Mesangial cell (primary cell): Measurements from ENCODE around the gene PAK2. TPM values are rescaled to one million over a fixed set of nuclear protein-coding genes. Genes with fewer than 3 reads are reported as not detected.

ENCODE experiments used
- total RNA-seq: library from RNA; depleted of rRNA; stranded (reverse); fragments of >200 nt; gene quantifications from 2 replicates; pipeline ENCODE4 v1.2.3, GENCODE V29; 2015

The PAK2 gene
- total RNA-seq: 38.3 and 44.6 TPM in 2 replicates

GRCh38 chr3:196739671-196740480 lies at the start of gene PAK2:
PAK2 (plus strand) TSS chr3:196739857; CDS start chr3:196782647, 42,790 bp downstream.

GRCh38 chr3:196711838-196712513 lies 27.7 kb upstream of the PAK2 start, which contains the start of the genes CEP19 and PIGX:
CEP19 (minus strand) TSS chr3:196712250; CDS start chr3:196708657, 3,593 bp downstream.
PIGX (plus strand) TSS chr3:196712377.

GRCh38 chr3:196867507-196868296 lies 128.0 kb downstream of the PAK2 start, which contains the start of gene SENP5:
SENP5 (plus strand) TSS chr3:196867920; CDS start chr3:196885182, 17,262 bp downstream.

Other genes with a start within 250 kb of the PAK2 start
- 7.6 and 10.3 TPM in 2 replicates for gene RNF168, start 236.1 kb upstream of the PAK2 start, total RNA-seq
- gene SMCO1, start 224.5 kb upstream of the PAK2 start, total RNA-seq: not detected in 2 replicates
- gene WDR53, start 171.3 kb upstream of the PAK2 start, total RNA-seq: 2.5 and 4.9 TPM in 2 replicates
- 3.9 and 4.7 TPM in 2 replicates for gene FBXO45, start 171.2 kb upstream of the PAK2 start, total RNA-seq
- 0.65 and 2.2 TPM in 2 replicates for gene NRROS, start 100.2 kb upstream of the PAK2 start, total RNA-seq
- gene CEP19, start 27.6 kb upstream of the PAK2 start, total RNA-seq: 0.81 and 1.1 TPM in 2 replicates
- 21.8 and 25.6 TPM in 2 replicates for gene PIGX, start 27.5 kb upstream of the PAK2 start, total RNA-seq
- 18.4 and 18.9 TPM in 2 replicates for gene SENP5, start 128.1 kb downstream of the PAK2 start, total RNA-seq
- gene NCBP2, start 202.7 kb downstream of the PAK2 start, total RNA-seq: 26.4 and 28.3 TPM in 2 replicates
- 0.98 and 6.6 TPM in 2 replicates for gene PIGZ, start 229.0 kb downstream of the PAK2 start, total RNA-seq